Measurements from ENCODE around the gene APLF.

DNA sequence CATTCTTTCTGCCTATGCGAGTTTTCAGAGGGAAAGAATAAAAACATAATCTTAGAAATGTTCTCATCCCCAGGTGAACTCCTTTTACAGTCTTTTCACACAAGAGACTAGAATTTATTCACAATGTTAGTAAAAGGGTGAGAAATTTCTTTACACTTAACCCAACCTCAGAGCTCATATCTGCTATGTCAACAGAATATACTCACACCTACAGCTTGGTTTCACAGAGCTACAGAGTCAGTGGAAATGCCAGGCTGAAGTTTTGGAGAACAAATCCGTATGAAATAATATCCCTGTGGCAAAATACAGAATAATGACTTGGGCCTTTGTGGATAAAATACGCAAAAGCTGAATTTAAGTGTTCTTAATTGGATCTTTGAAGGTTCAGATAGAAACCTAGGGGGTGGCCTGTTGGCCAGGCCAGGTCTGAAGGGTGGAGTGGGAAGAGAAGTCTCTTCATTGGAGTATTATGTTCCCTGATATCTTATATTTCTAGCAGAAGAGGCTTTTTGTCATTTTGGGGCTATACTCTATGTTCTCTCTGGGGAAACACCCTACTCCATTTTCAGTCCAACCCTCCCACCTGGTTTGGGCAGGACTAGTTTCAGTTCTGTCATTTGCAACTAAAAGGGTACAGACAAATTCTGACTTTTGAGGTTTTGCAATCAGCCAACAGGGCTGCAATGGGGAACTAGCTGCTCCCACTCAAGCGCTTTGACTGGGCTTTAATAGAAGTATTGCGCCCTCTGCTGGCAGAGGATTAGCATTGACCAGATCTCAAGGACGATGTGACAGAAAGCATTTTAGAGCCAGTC lies 26.0 kb upstream of the APLF start:
- TF ChIP-seq, protein P1, sequence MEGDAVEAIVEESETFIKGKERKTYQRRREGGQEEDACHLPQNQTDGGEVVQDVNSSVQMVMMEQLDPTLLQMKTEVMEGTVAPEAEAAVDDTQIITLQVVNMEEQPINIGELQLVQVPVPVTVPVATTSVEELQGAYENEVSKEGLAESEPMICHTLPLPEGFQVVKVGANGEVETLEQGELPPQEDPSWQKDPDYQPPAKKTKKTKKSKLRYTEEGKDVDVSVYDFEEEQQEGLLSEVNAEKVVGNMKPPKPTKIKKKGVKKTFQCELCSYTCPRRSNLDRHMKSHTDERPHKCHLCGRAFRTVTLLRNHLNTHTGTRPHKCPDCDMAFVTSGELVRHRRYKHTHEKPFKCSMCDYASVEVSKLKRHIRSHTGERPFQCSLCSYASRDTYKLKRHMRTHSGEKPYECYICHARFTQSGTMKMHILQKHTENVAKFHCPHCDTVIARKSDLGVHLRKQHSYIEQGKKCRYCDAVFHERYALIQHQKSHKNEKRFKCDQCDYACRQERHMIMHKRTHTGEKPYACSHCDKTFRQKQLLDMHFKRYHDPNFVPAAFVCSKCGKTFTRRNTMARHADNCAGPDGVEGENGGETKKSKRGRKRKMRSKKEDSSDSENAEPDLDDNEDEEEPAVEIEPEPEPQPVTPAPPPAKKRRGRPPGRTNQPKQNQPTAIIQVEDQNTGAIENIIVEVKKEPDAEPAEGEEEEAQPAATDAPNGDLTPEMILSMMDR (IDR thresholded peaks at IDR 0.05): peak; percentile 98
- TF ChIP-seq CEBPB (IDR thresholded peaks at IDR 0.05) (peak in 1 of 2 experiments; percentile 87; a peak in 2 of 4 replicates), EP300 (IDR thresholded peaks at IDR 0.05) (no peak), SMC3 (IDR thresholded peaks at IDR 0.05) (peak; percentile 83), CHD2 (IDR thresholded peaks at IDR 0.05; ENCODE audit: low read length, partially characterized antibody) (no peak), PHF8 (IDR thresholded peaks at IDR 0.05; ENCODE audit: borderline replicate concordance, low read depth) (no peak), POLR2AphosphoS2 (conservative IDR thresholded peaks at IDR 0.05; ENCODE audit: low read length) (no peak)
- TF ChIP-seq, protein P2, sequence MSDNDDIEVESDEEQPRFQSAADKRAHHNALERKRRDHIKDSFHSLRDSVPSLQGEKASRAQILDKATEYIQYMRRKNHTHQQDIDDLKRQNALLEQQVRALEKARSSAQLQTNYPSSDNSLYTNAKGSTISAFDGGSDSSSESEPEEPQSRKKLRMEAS (IDR thresholded peaks at IDR 0.05): no peak

Measured in A549 (cell line).